ENCODE measurements around the gene USP28.

- TF ChIP-seq CTCF (conservative IDR thresholded peaks at IDR 0.05; ENCODE audit: low read length), result no peak
- no peak for TF ChIP-seq EZH2phosphoT487 (IDR thresholded peaks at IDR 0.05; ENCODE audit: borderline replicate concordance)
Measured at GRCh38 chr11:113773092-113773415, 102.3 kb downstream of the USP28 start.

All from Loucy (cell line).